Activated CD8-positive, alpha-beta memory T cell treated with anti-CD3 and anti-CD28 coated beads, Interleukin-2, amount 10 ng/mL, durations not matched to agents 7 days and 5 days (primary cell): ENCODE results near the gene STPG2. TPM values are rescaled to one million over a fixed set of nuclear protein-coding genes. Genes with fewer than 3 reads are reported as not detected.

ENCODE experiments used
- ATAC-seq: fragments of 150-1000 bp; cut with Tn5 transposase; one replicate; pipeline ENCODE4 v1.10.0; 2021; ENCODE audit warnings: moderate library complexity
- CTCF ChIA-PET: fragments of 350-600 bp; sonication (Branson Sonifier 250); formaldehyde crosslinking; loops from one replicate; lab custom pipeline; 2021; ENCODE audit warnings: antibody characterized with exemption; lab: Charles Lee
- DNase-seq: peaks from one replicate; pipeline ENCODE4 v3.0.0-alpha.2; 2020
- H3K27ac Mint-ChIP-seq: one replicate; pipeline ENCODE4 v1.8.0; 2021; ENCODE audit warnings: mild to moderate bottlenecking, mixed read lengths
- H3K27me3 Mint-ChIP-seq: one replicate; pipeline ENCODE4 v1.8.0; 2021; ENCODE audit warnings: mixed read lengths
- H3K36me3 Mint-ChIP-seq: one replicate; pipeline ENCODE4 v1.8.0; 2021; ENCODE audit warnings: mild to moderate bottlenecking, mixed read lengths
- H3K4me1 Mint-ChIP-seq: one replicate; pipeline ENCODE4 v1.8.0; 2021; ENCODE audit warnings: mixed read lengths
- H3K4me3 Mint-ChIP-seq: one replicate; pipeline ENCODE4 v1.8.0; 2021; ENCODE audit warnings: mild to moderate bottlenecking, moderate library complexity, mixed read lengths
- H3K9me3 Mint-ChIP-seq: one replicate; pipeline ENCODE4 v1.8.0; 2022; ENCODE audit warnings: low read depth, mixed read lengths
- total RNA-seq, 2 experiments: library from RNA; stranded (reverse); gene quantifications; one replicate each; pipeline ENCODE4 v1.2.3, GENCODE V29; 2021

Gene STPG2
- total RNA-seq, 2 experiments from 2014 or later = not detected

DNA sequence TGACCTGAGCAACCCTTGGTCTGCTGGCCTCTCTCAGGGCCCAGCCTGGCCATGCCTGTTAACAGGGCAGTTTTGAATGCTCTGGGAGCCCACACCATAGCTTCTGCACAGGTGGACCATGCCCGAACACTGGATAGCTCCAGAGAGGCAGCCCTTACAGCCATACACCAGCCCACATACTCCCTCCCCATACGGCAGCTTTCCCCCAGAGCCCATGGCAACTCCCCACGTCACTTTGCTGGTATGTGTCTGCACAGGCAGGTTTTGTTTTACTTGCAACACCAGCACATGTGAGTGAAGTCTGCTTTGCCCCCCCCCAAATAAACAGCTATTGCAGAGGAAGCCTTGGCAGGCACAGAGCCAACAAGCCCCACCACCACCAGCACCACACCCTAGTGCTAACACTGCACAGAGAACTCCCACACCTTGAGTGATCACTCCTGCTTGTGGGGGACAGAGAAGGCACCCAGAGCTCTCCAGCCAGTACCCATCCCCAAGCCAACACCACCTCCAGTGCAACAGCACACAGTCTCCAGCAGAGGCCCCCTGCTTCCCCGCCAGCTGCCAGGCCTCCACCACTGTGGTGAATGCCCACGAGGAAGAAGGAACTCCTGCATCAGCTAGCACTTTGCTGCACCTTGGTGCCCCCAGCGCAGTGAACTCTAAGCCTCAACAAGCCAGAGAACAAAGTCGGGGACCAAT lies 87.3 kb downstream of the STPG2 start:
- CTCF ChIA-PET = no interaction called here
- Mint-ChIP-seq H3K4me3 (no peak overlapping the region), H3K9me3 (peaks cover 3% of the 10 kb centered on the region), H3K36me3 (no peaks in the 10 kb centered on the region), H3K27ac (no peak overlapping the region), H3K27me3 (no peaks in the 10 kb centered on the region), H3K4me1 (no peaks in the 10 kb centered on the region)
- no peak for ATAC-seq
- no peak for DNase-seq

GRCh38 chr4:98046665-98047064 lies 96.6 kb downstream of the STPG2 start:
- Mint-ChIP-seq H3K9me3 (no peaks in the 10 kb centered on the region), H3K4me1 (no peaks in the 10 kb centered on the region), H3K27me3 (no peaks in the 10 kb centered on the region), H3K4me3 (no peak overlapping the region), H3K36me3 (no peaks in the 10 kb centered on the region), H3K27ac (no peak overlapping the region)
- no peak for DNase-seq
- ATAC-seq = no peak
- CTCF ChIA-PET = no interaction called here

GRCh38 chr4:98030059-98030458 lies 113.2 kb downstream of the STPG2 start:
- no peak overlapping the region for H3K4me3 Mint-ChIP-seq

GRCh38 chr4:98027827-98028226 lies 115.4 kb downstream of the STPG2 start:
- CTCF ChIA-PET = no interaction called here
- Mint-ChIP-seq H3K9me3 (peaks cover 4% of the 10 kb centered on the region), H3K4me3 (no peak overlapping the region), H3K27ac (no peak overlapping the region), H3K4me1 (no peaks in the 10 kb centered on the region), H3K36me3 (no peaks in the 10 kb centered on the region), H3K27me3 (no peaks in the 10 kb centered on the region)
- no peak for ATAC-seq
- no peak for DNase-seq

More at GRCh38 chr4:98030059-98030458, 113.2 kb downstream of the STPG2 start:
- Mint-ChIP-seq H3K36me3 (no peaks in the 10 kb centered on the region), H3K9me3 (peaks cover 4% of the 10 kb centered on the region), H3K27me3 (no peaks in the 10 kb centered on the region), H3K27ac (no peak overlapping the region), H3K4me1 (no peaks in the 10 kb centered on the region)
- no peak for ATAC-seq
- DNase-seq = no peak
- CTCF ChIA-PET = no interaction called here

- Mint-ChIP-seq H3K27me3 (no peaks in the 10 kb centered on the region), H3K36me3 (no peaks in the 10 kb centered on the region), H3K9me3 (peaks cover 2% of the 10 kb centered on the region), H3K4me1 (no peaks in the 10 kb centered on the region), H3K4me3 (no peak overlapping the region), H3K27ac (no peak overlapping the region)
- DNase-seq (no peak), ATAC-seq (no peak)
- CTCF ChIA-PET = no interaction called here
Measured at GRCh38 chr4:98026362-98026761, 116.9 kb downstream of the STPG2 start.

DNA sequence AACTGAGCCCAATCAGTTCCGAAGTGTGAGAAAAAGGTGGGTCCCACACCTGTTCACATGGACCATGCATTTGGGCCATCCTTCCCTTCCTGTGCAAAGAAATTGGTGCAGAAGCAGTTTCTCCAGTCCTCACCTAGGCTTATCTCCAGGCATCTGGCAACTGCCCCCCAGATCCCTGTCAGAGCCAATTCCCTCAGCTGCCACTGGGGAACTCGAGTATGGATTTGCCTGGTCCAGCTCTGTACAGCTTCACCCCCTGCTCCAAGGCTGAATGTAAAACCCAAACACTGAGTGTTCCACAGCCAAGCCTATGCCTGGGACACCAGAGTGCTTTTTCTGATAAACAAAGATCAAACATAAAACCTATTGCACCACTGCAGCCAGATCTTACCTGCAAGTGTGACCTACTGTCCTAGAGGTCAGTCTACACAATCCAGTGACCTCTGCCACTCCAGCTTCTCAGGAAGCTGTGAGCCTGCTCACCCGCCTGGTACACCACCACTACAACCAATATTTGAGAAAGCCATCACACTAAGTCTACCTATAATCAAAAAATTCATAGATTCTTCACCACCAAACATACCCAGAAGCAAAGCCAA lies 136.4 kb downstream of the STPG2 start:
- Mint-ChIP-seq H3K36me3 (no peaks in the 10 kb centered on the region), H3K4me3 (no peak overlapping the region)
- DNase-seq = no peak

GRCh38 chr4:98006060-98006459 lies 137.2 kb downstream of the STPG2 start:
- no peak for ATAC-seq
- Mint-ChIP-seq H3K27ac (no peak overlapping the region), H3K4me1 (no peaks in the 10 kb centered on the region), H3K9me3 (peaks cover 5% of the 10 kb centered on the region), H3K4me3 (no peak overlapping the region), H3K36me3 (no peaks in the 10 kb centered on the region), H3K27me3 (no peaks in the 10 kb centered on the region)
- CTCF ChIA-PET = no interaction called here
- DNase-seq = no peak

More for the DNA sequence above, 136.4 kb downstream of the STPG2 start:
- Mint-ChIP-seq H3K4me1 (no peaks in the 10 kb centered on the region), H3K9me3 (peaks cover 6% of the 10 kb centered on the region), H3K27me3 (no peaks in the 10 kb centered on the region), H3K27ac (no peak overlapping the region)
- CTCF ChIA-PET = no interaction called here
- ATAC-seq = no peak

GRCh38 chr4:98000940-98001339 lies 142.3 kb downstream of the STPG2 start:
- no peaks in the 10 kb centered on the region for H3K9me3 Mint-ChIP-seq
- CTCF ChIA-PET = no interaction called here
- H3K36me3 Mint-ChIP-seq = no peaks in the 10 kb centered on the region
- DNase-seq (no peak), ATAC-seq (no peak)
- H3K27me3 Mint-ChIP-seq = no peaks in the 10 kb centered on the region
- no peak overlapping the region for H3K27ac Mint-ChIP-seq
- H3K4me3 Mint-ChIP-seq = no peak overlapping the region
- no peaks in the 10 kb centered on the region for H3K4me1 Mint-ChIP-seq

- Mint-ChIP-seq H3K36me3 (no peaks in the 10 kb centered on the region), H3K27ac (no peak overlapping the region), H3K9me3 (no peaks in the 10 kb centered on the region), H3K27me3 (no peaks in the 10 kb centered on the region), H3K4me1 (no peaks in the 10 kb centered on the region), H3K4me3 (no peak overlapping the region)
- DNase-seq = no peak
- CTCF ChIA-PET = no interaction called here
- ATAC-seq = no peak
Measured at GRCh38 chr4:97998203-97998602, 145.1 kb downstream of the STPG2 start.

DNA sequence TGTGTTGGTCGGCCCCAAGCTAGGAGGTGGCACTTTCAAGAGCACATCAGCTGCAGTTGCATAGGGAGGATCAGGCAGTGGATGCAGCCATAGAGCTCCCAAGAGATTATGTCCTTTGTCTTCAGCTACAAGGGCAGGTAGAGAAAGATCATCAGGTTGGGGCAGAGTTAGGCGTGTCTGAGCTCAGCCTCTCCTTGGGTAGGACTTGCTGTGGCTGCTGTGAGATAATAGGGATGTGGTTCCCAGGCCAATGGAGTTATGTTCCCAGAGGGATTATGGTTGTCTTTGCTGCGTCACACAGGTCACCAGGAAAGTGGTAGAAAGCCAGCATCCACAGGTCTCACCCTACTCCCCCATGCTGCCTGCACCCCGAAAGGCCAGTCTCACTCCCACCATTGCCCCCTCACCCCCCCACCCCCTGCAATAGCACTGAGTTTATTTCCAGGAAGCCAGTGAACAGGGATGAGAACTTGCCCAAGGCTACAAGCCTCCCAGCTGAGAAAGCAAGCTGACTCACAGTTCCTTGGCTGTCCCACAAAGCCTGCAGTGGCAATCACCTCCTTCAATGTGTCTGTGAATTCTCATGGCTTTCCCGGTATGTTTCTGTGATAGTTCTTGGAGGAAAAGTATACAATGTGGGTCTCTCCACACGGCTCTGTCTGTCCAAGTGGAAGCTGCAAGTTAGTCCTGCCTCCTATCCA lies 148.4 kb downstream of the STPG2 start:
- DNase-seq (no peak), ATAC-seq (no peak)
- Mint-ChIP-seq H3K4me1 (no peaks in the 10 kb centered on the region), H3K9me3 (no peaks in the 10 kb centered on the region), H3K4me3 (no peak overlapping the region), H3K27ac (no peak overlapping the region), H3K27me3 (no peaks in the 10 kb centered on the region), H3K36me3 (no peaks in the 10 kb centered on the region)
- CTCF ChIA-PET = no interaction called here

DNA sequence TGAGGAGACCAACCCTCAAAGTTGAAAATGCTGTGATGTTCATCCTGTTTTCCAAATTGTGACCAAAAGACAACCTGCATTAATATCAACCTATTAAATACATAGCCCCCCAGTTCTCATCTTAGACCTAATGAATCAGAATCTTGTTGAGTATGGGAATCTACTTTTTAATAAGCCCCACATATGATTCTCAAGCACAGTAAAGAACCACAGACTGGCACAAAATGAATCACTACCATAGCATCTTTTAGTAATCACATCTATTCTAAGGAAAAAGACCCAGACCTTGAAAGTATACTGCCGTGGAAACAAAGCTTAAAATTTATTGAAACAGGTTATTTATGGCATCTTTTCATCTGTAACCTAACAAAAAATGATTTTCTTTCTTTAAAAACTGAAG lies 152.9 kb downstream of the STPG2 start:
- H3K4me3 Mint-ChIP-seq = no peak overlapping the region
- no peaks in the 10 kb centered on the region for H3K27me3 Mint-ChIP-seq
- no peaks in the 10 kb centered on the region for H3K36me3 Mint-ChIP-seq
- H3K27ac Mint-ChIP-seq = no peak overlapping the region
- ATAC-seq (no peak), DNase-seq (no peak)
- no peaks in the 10 kb centered on the region for H3K4me1 Mint-ChIP-seq
- no peaks in the 10 kb centered on the region for H3K9me3 Mint-ChIP-seq
- CTCF ChIA-PET = no interaction called here

- DNase-seq = no peak
- Mint-ChIP-seq H3K27me3 (no peaks in the 10 kb centered on the region), H3K9me3 (no peaks in the 10 kb centered on the region), H3K36me3 (no peaks in the 10 kb centered on the region), H3K4me1 (no peaks in the 10 kb centered on the region), H3K27ac (no peak overlapping the region), H3K4me3 (no peak overlapping the region)
- CTCF ChIA-PET = interaction anchor here (0.7 kb wide), 1 partner anchor 128 kb away, joined by 3 read pairs; no protein-coding TSS in a partner anchor
- no peak for ATAC-seq
Measured at GRCh38 chr4:97987019-97987648, 156.1 kb downstream of the STPG2 start.

DNA sequence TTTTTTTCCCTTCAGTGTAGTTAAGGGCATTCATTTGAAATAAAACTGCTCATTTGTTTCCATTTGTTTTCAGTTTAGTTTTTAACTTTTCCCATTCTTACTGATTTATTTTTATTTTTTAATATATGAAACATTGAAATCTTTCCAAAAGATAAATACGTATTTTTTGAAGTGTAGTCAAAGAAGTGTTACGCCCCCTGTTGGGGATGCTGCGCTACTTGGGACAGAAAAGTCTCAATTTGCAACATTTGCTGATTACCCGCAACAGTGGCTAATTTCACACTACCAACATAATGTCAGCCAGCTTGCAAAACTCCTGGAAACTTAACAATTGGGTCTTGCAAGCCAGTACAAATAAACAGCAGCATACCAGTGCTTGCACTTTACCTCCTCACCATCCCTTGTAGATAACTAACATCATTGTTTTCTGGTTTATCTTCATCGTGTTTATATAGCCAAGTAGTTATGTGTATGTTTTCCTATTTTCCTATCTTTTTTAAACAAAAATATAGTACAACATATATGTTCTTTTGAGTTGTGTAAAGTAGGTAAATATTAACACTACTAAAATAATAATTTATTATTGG lies 158.6 kb downstream of the STPG2 start:
- CTCF ChIA-PET = no interaction called here
- Mint-ChIP-seq H3K27me3 (no peaks in the 10 kb centered on the region), H3K4me3 (no peak overlapping the region), H3K9me3 (no peaks in the 10 kb centered on the region), H3K4me1 (no peaks in the 10 kb centered on the region), H3K27ac (no peak overlapping the region), H3K36me3 (no peaks in the 10 kb centered on the region)
- no peak for ATAC-seq
- no peak for DNase-seq
